K562 (cell line): Measurements from ENCODE around the gene GIGYF2. TPM values are rescaled to one million over a fixed set of nuclear protein-coding genes. Genes with fewer than 3 reads are reported as not detected.

Experiments used
- ATAC-seq: fragments of 200-7000 bp; cut with Tn5 transposase; 3 replicates; pipeline ENCODE4 v1.9.1; 2020; ENCODE audit warnings: moderate library complexity
- BruUV-seq: library from RNA; stranded (reverse); fragments of 400-500 nt; replicated peaks from 2 replicates; lab custom pipeline; 2021; lab: Mats Ljungman, UMichigan
- CTCF ChIA-PET: fragments of 300-600 bp; formaldehyde crosslinking; extraction: SDS; loops from one replicate; lab custom pipeline; 2021; ENCODE audit warnings: low intra/inter-chr PET ratio; lab: Yijun Ruan, JAX
- POLR2A ChIA-PET: fragments of 300-600, 350-650 bp; sonication (Branson Sonifier 250); formaldehyde crosslinking; extraction: SDS; loops from one replicate; lab custom pipeline; 2021; ENCODE audit warnings: antibody characterized with exemption, inconsistent platforms; lab: Yijun Ruan, JAX
- DNase-seq, 4 experiments: peaks; one replicate each; pipeline versions ENCODE4 v3.0.0 to v3.0.0-alpha.2; 2011 to 2018; ENCODE audit warnings: low spot score in 3 of 4, mixed read lengths in 3 of 4; ENCODE audit errors: extremely low read depth in 1 of 4
- FAIRE-seq: peaks from 2 replicates; lab custom pipeline; 2011; peaks lifted over from hg19 to GRCh38; lab: Jason Lieb, UNC
- H2AFZ ChIP-seq: 2 replicates; pipeline ENCODE4 v1.6.0; 2011; ENCODE audit warnings: low read depth, low read length, control low read depth, inconsistent platforms
- H3K27ac ChIP-seq: fragments of 200-600 bp; 3 replicates; pipeline ENCODE4 v1.8.0; 2011; ENCODE audit warnings: low read depth, mild to moderate bottlenecking, control low read depth, inconsistent platforms, low read length, moderate library complexity, mixed read lengths; ENCODE audit errors: extremely low read depth
- H3K27me3 ChIP-seq, 2 experiments: fragments of 300-600 bp in 1 of 2; 2 replicates in 1 of 2; 3 replicates in 1 of 2; pipeline versions ENCODE4 v1.6.0 to v1.8.0; 2011; ENCODE audit warnings: inconsistent platforms in 2 of 2, low read length in 2 of 2, mild to moderate bottlenecking in 1 of 2, mixed read lengths in 1 of 2, moderate library complexity in 1 of 2; ENCODE audit not compliant: control insufficient read depth in 2 of 2, insufficient read depth in 2 of 2
- H3K36me3 ChIP-seq: fragments of 300-600 bp; 3 replicates; pipeline ENCODE4 v1.8.0; 2011; ENCODE audit warnings: mild to moderate bottlenecking, low read length, inconsistent platforms; ENCODE audit not compliant: control insufficient read depth, insufficient read depth
- H3K4me1 ChIP-seq, 2 experiments: fragments of 200-600 bp in 1 of 2; replicated peaks in 1 of 2; 2 replicates in 1 of 2; 3 replicates in 1 of 2; pipeline versions ENCODE4 v1.5.1 to v1.8.0; 2011; ENCODE audit warnings: inconsistent platforms in 2 of 2, low read length in 2 of 2, mild to moderate bottlenecking in 1 of 2, mixed read lengths in 1 of 2, moderate library complexity in 1 of 2; ENCODE audit not compliant: control insufficient read depth in 2 of 2, insufficient read depth in 2 of 2
- H3K4me2 ChIP-seq: 2 replicates; pipeline ENCODE4 v1.6.1; 2011; ENCODE audit warnings: low read length, control low read depth, inconsistent platforms, mixed read lengths; ENCODE audit not compliant: insufficient read depth
- H3K4me3 ChIP-seq: fragments of 200-600 bp; sonication (generic), shearing (Covaris generic); 2 replicates; pipeline ENCODE4 v1.5.1; 2016; ENCODE audit warnings: control low read depth, inconsistent platforms
- H3K79me2 ChIP-seq: fragments of 200-600 bp; 3 replicates; pipeline ENCODE4 v1.8.0; 2011; ENCODE audit warnings: low read length, inconsistent platforms; ENCODE audit not compliant: control insufficient read depth, insufficient read depth
- H3K9ac ChIP-seq, 2 experiments: 2 replicates each; pipeline versions ENCODE4 v1.6.0 to v1.6.1; 2011; ENCODE audit warnings: low read depth in 2 of 2, low read length in 2 of 2, control low read depth in 1 of 2, inconsistent platforms in 1 of 2, mild to moderate bottlenecking in 1 of 2, mixed read lengths in 1 of 2; ENCODE audit not compliant: insufficient read depth in 1 of 2
- H3K9me1 ChIP-seq: one replicate; pipeline ENCODE4 v1.6.0; 2011; ENCODE audit warnings: inconsistent platforms, mild to moderate bottlenecking, low read length, moderate library complexity; ENCODE audit not compliant: control insufficient read depth, insufficient read depth
- H3K9me3 ChIP-seq: replicated peaks from 2 replicates; pipeline ENCODE4 v1.5.1; 2011; ENCODE audit warnings: low read depth, low read length, inconsistent platforms; ENCODE audit not compliant: control insufficient read depth, insufficient read depth
- H4K20me1 ChIP-seq: replicated peaks from 2 replicates; pipeline ENCODE4 v1.6.1; 2011; ENCODE audit warnings: low read length, inconsistent platforms, mixed read lengths; ENCODE audit not compliant: control insufficient read depth, insufficient read depth
- PTBP1 ChIP-seq: fragments of 200-400 bp; formaldehyde crosslinking; IDR thresholded peaks from 2 replicates; pipeline ENCODE4 v1.6.1; 2017; ENCODE audit warnings: low read depth, low read length
- RAD21 ChIP-seq, 2 experiments: fragments of 250-450 bp in 1 of 2; fragments of 450-650 bp in 1 of 2; sonication (Bioruptor Pico) in 1 of 2; formaldehyde crosslinking in 1 of 2; IDR thresholded peaks in 1 of 2; conservative IDR thresholded peaks in 1 of 2; 2 replicates each; pipeline versions ENCODE4 v1.4.0 to v1.8.0; 2020 to 2022; ENCODE audit warnings: mild to moderate bottlenecking in 2 of 2, moderate library complexity in 1 of 2
- TGIF2 ChIP-seq: sonication (generic); formaldehyde crosslinking; IDR thresholded peaks from 2 replicates; pipeline ENCODE4 v1.8.1; 2022; ENCODE audit warnings: mild to moderate bottlenecking, missing genetic modification reagents, moderate library complexity
- WGBS: fragments of 100-300 bp; shearing (Covaris generic); methylation state at CpG from one replicate; pipeline ENCODE4 v1.1.6; 2016; ENCODE audit warnings: low coverage, mixed read lengths; ENCODE audit not compliant: insufficient coverage; ENCODE audit errors: missing lambda C conversion rate; 5-methylcytosine and 5-hydroxymethylcytosine counted together
- in situ Hi-C: fragments of 300-500 bp; cut with MboI; formaldehyde crosslinking; loops from 4 replicates; pipeline ENCODE4 v1.15.0; 2018; ENCODE audit warnings: inconsistent platforms, mixed read lengths
- intact Hi-C: fragments of 100-400 bp; cut with micrococcal nuclease; formaldehyde crosslinking; loops from 2 replicates; pipeline ENCODE4 v1.14.2; 2022
- polyA plus RNA-seq, 8 experiments: library from polyadenylated mRNA; depleted of rRNA in 4 of 8; stranded (reverse) in 5 of 8; unstranded in 3 of 8; fragments of >200 nt; fragmentation: Nextera tagmentation in 2 of 8; fragmentation: Illumina TruSeq in 1 of 8; extraction: Ambion mirVana in 2 of 8; extraction: Trizol in 1 of 8; gene quantifications; 2 replicates each; pipeline versions ENCODE4 v1.2.1 to v1.2.3, GENCODE V29; 2011 to 2014; ENCODE audit warnings: inconsistent platforms in 1 of 8, missing spikeins in 1 of 8
- total RNA-seq, 7 experiments: library from RNA; depleted of rRNA in 6 of 7; stranded (reverse); fragments of >200 nt in 6 of 7; fragmentation: Illumina TruSeq in 2 of 7; extraction: Trizol in 2 of 7; gene quantifications; 2 replicates each; pipeline versions ENCODE4 v1.2.1 to v1.2.3, GENCODE V29; 2011 to 2021; ENCODE audit warnings: low replicate concordance in 1 of 7
- TF ChIP-seq, protein P1 (sequence below), 3 experiments: IDR thresholded peaks in 2 of 3; conservative IDR thresholded peaks in 1 of 3; 2 replicates each; pipeline ENCODE4 v1.5.1; 2011 to 2012; ENCODE audit warnings: low read length in 3 of 3, mild to moderate bottlenecking in 3 of 3, control low read depth in 2 of 3, improper control_type of control experiment in 1 of 3, inconsistent platforms in 1 of 3, low read depth in 1 of 3, mixed read lengths in 1 of 3, moderate library complexity in 1 of 3; ENCODE audit not compliant: insufficient read depth in 2 of 3
- TF ChIP-seq, protein P2 (sequence below): fragments of 250-450 bp; sonication (Bioruptor Pico); IDR thresholded peaks from 2 replicates; pipeline ENCODE4 v1.4.0; 2020; ENCODE audit warnings: mild to moderate bottlenecking, moderate library complexity, borderline replicate concordance

GIGYF2 gene
- total and polyA plus RNA-seq, 9 of the 15 experiments (the other 6 are each of a cell fraction or from before 2014, with no cell fraction given), result 12.7 to 52.7 (median 34.9) TPM

DNA sequence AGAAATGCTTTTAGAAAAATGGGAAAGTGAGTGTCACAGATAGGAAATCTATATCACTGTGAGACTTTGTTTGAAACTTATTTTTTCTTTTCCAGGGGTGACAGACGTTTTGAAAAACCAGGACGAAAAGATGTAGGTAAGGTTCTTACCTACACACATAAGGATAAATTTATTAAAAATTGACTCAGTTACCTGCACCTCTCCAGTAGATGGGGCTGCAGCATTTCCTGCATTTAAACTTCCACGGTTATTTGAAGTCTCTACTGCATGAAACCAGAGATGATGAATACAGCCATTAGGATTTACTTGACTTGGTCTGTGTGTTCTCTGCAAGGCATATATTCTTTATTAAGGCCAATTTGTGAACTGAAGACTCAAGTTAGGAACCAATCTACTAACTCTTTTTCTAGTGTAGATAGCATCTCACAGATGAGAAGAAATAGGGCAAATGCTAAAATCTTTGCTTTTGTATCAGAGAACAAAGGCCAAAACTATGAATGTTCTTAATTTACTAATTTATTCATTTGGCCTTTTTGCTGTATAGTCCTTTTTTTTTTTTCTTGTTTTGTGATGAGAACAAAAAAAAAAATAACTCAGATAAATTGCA is 64.3 kb downstream of the GIGYF2 start:
- Histone ChIP-seq H3K79me2 (no peaks in the 10 kb centered on the region; the same call in 2 of the 3 replicates), H3K4me1 (no peaks in the 10 kb centered on the region), H3K36me3 (peaks cover 68% of the 10 kb centered on the region; the same call in 2 of the 3 replicates), H4K20me1 (no peaks in the 10 kb centered on the region), H3K27ac (no peak overlapping the region), H3K4me3 (no peak overlapping the region), H3K9me3 (no peaks in the 10 kb centered on the region), H3K9ac (no peak overlapping the region), H3K9me1 (no peaks in the 10 kb centered on the region), H3K4me2 (no peak overlapping the region)
- DNase-seq, result peak in 2 of 4 experiments; percentile 10 to 17
- ChIA-PET CTCF (interaction anchor here (0.7 to 1.1 kb wide), 2 partner anchors 292 to 682 kb away, joined by 3 to 4 read pairs; no protein-coding TSS in a partner anchor), POLR2A (no interaction called here)
- BruUV-seq, result no TSS peak
- in situ Hi-C loops (no loop called here), intact Hi-C loops (no loop called here)
- no peak for FAIRE-seq
- ATAC-seq, result no peak
- TF ChIP-seq TGIF2 (CRISPR knock-in tag) (no peak), RAD21 (CRISPR knock-in tag; conservative IDR thresholded peaks at IDR 0.05 in 1 of 2, IDR thresholded peaks at IDR 0.05 in 1 of 2) (peak in 1 of 2 experiments; percentile 39; a peak in 2 of 4 replicates), PTBP1 (no peak)
- TF ChIP-seq, protein P1, sequence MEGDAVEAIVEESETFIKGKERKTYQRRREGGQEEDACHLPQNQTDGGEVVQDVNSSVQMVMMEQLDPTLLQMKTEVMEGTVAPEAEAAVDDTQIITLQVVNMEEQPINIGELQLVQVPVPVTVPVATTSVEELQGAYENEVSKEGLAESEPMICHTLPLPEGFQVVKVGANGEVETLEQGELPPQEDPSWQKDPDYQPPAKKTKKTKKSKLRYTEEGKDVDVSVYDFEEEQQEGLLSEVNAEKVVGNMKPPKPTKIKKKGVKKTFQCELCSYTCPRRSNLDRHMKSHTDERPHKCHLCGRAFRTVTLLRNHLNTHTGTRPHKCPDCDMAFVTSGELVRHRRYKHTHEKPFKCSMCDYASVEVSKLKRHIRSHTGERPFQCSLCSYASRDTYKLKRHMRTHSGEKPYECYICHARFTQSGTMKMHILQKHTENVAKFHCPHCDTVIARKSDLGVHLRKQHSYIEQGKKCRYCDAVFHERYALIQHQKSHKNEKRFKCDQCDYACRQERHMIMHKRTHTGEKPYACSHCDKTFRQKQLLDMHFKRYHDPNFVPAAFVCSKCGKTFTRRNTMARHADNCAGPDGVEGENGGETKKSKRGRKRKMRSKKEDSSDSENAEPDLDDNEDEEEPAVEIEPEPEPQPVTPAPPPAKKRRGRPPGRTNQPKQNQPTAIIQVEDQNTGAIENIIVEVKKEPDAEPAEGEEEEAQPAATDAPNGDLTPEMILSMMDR (IDR thresholded peaks at IDR 0.05 in 2 of 3, conservative IDR thresholded peaks at IDR 0.05 in 1 of 3; ENCODE audit: insufficient read depth in 2 of 3, low read depth in 1 of 3, low read length in 3 of 3), result peak in 2 of 3 experiments; percentile 41 to 44; a peak in 2 of 6 replicates
- TF ChIP-seq, protein P2, sequence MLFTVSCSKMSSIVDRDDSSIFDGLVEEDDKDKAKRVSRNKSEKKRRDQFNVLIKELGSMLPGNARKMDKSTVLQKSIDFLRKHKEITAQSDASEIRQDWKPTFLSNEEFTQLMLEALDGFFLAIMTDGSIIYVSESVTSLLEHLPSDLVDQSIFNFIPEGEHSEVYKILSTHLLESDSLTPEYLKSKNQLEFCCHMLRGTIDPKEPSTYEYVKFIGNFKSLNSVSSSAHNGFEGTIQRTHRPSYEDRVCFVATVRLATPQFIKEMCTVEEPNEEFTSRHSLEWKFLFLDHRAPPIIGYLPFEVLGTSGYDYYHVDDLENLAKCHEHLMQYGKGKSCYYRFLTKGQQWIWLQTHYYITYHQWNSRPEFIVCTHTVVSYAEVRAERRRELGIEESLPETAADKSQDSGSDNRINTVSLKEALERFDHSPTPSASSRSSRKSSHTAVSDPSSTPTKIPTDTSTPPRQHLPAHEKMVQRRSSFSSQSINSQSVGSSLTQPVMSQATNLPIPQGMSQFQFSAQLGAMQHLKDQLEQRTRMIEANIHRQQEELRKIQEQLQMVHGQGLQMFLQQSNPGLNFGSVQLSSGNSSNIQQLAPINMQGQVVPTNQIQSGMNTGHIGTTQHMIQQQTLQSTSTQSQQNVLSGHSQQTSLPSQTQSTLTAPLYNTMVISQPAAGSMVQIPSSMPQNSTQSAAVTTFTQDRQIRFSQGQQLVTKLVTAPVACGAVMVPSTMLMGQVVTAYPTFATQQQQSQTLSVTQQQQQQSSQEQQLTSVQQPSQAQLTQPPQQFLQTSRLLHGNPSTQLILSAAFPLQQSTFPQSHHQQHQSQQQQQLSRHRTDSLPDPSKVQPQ, result no peak
- TF ChIP-seq, all 486 proteins: peak for 2
- Histone ChIP-seq H2AFZ (no peak overlapping the region), H3K27me3 (no peaks in the 10 kb centered on the region)
- WGBS, result 62% methylated on average over 3 of the region's 3 CpGs
